H9 (cell line): Measurements from ENCODE around the gene DPP7. TPM values are rescaled to one million over a fixed set of nuclear protein-coding genes. Genes with fewer than 3 reads are reported as not detected.

Experiments
- DNase-seq: peaks from one replicate; pipeline ENCODE4 v3.0.0-alpha.2; 2017
- H2AFZ ChIP-seq: one replicate; pipeline ENCODE4 v1.6.1; 2013; ENCODE audit warnings: mild to moderate bottlenecking, low read length, control low read depth, moderate library complexity
- H2AK5ac ChIP-seq: 2 replicates; pipeline ENCODE4 v1.6.1; 2013; ENCODE audit warnings: low read length, control low read depth, mixed read lengths; ENCODE audit not compliant: insufficient read length
- H2BK120ac ChIP-seq: one replicate; pipeline ENCODE4 v1.6.1; 2013; ENCODE audit warnings: low read depth, mild to moderate bottlenecking, low read length, control low read depth, inconsistent platforms; ENCODE audit not compliant: poor library complexity, severe bottlenecking
- H2BK12ac ChIP-seq: 2 replicates; pipeline ENCODE4 v1.6.1; 2013; ENCODE audit warnings: low read length, control low read depth, mixed read lengths, low read depth; ENCODE audit not compliant: insufficient read length
- H2BK15ac ChIP-seq: 2 replicates; pipeline ENCODE4 v1.6.1; 2013; ENCODE audit warnings: low read depth, low read length, control low read depth
- H2BK20ac ChIP-seq: one replicate; pipeline ENCODE4 v1.6.1; 2013; ENCODE audit warnings: low read depth, mild to moderate bottlenecking, low read length, control low read depth, inconsistent platforms; ENCODE audit not compliant: poor library complexity, severe bottlenecking
- H2BK5ac ChIP-seq: 2 replicates; pipeline ENCODE4 v1.6.1; 2013; ENCODE audit warnings: low read length, control low read depth, mixed read lengths; ENCODE audit not compliant: insufficient read length
- H3K14ac ChIP-seq: 2 replicates; pipeline ENCODE4 v1.6.1; 2013; ENCODE audit warnings: low read length, control low read depth; ENCODE audit not compliant: insufficient read depth
- H3K18ac ChIP-seq: 2 replicates; pipeline ENCODE4 v1.6.1; 2013; ENCODE audit warnings: low read depth, mild to moderate bottlenecking, mixed read lengths, low read length, control low read depth; ENCODE audit not compliant: insufficient read length
- H3K23ac ChIP-seq: 2 replicates; pipeline ENCODE4 v1.6.1; 2013; ENCODE audit warnings: low read length, control low read depth, mixed read lengths, low read depth; ENCODE audit not compliant: insufficient read length
- H3K23me2 ChIP-seq: 2 replicates; pipeline ENCODE4 v1.6.1; 2013; ENCODE audit warnings: low read depth, mild to moderate bottlenecking, mixed read lengths, low read length, control low read depth; ENCODE audit not compliant: insufficient read length, poor library complexity, severe bottlenecking
- H3K27ac ChIP-seq: 2 replicates; pipeline ENCODE4 v1.5.1; 2013; ENCODE audit warnings: low read length, control low read depth, mixed read lengths, low read depth; ENCODE audit not compliant: insufficient read length
- H3K27me3 ChIP-seq: 2 replicates; pipeline ENCODE4 v1.6.1; 2013; ENCODE audit warnings: low read length, control low read depth, inconsistent platforms; ENCODE audit not compliant: insufficient read depth
- H3K4ac ChIP-seq: 2 replicates; pipeline ENCODE4 v1.6.1; 2013; ENCODE audit warnings: low read depth, mild to moderate bottlenecking, control low read depth, inconsistent platforms, low read length, moderate library complexity
- H3K4me1 ChIP-seq: 2 replicates; pipeline ENCODE4 v1.6.1; 2013; ENCODE audit warnings: low read length, control low read depth, inconsistent platforms; ENCODE audit not compliant: insufficient read depth
- H3K4me2 ChIP-seq: 2 replicates; pipeline ENCODE4 v1.6.1; 2013; ENCODE audit warnings: low read length, control low read depth, mixed read lengths; ENCODE audit not compliant: insufficient read length, insufficient read depth
- H3K56ac ChIP-seq: 2 replicates; pipeline ENCODE4 v1.6.1; 2013; ENCODE audit warnings: low read depth, mild to moderate bottlenecking, mixed read lengths, low read length, control low read depth; ENCODE audit not compliant: insufficient read length
- H3K79me1 ChIP-seq: 2 replicates; pipeline ENCODE4 v1.6.1; 2013; ENCODE audit warnings: low read depth, mild to moderate bottlenecking, moderate library complexity, low read length, control low read depth, inconsistent platforms; ENCODE audit not compliant: insufficient read depth, poor library complexity, severe bottlenecking
- H3K79me2 ChIP-seq: 2 replicates; pipeline ENCODE4 v1.6.1; 2013; ENCODE audit warnings: low read length, control low read depth, inconsistent platforms; ENCODE audit not compliant: insufficient read depth
- H3K9ac ChIP-seq: 2 replicates; pipeline ENCODE4 v1.6.1; 2013; ENCODE audit warnings: low read length, control low read depth, mixed read lengths; ENCODE audit not compliant: insufficient read length; ENCODE audit errors: extremely low read depth
- H3K9me3 ChIP-seq: one replicate; pipeline ENCODE4 v1.6.1; 2013; ENCODE audit warnings: low read depth, low read length, inconsistent platforms; ENCODE audit not compliant: control insufficient read depth
- H3T11ph ChIP-seq: one replicate; pipeline ENCODE4 v1.6.1; 2013; ENCODE audit warnings: mild to moderate bottlenecking, low read length, control low read depth, inconsistent platforms
- H4K20me1 ChIP-seq: one replicate; pipeline ENCODE4 v1.6.1; 2013; ENCODE audit not compliant: control insufficient read depth, insufficient read length, insufficient read depth
- H4K5ac ChIP-seq: 2 replicates; pipeline ENCODE4 v1.6.1; 2013; ENCODE audit warnings: low read depth, mild to moderate bottlenecking, mixed read lengths, low read length, control low read depth; ENCODE audit not compliant: insufficient read length
- H4K8ac ChIP-seq: replicated peaks from 2 replicates; pipeline ENCODE4 v1.6.1; 2013; ENCODE audit warnings: low read length, control low read depth, mixed read lengths, low read depth; ENCODE audit not compliant: insufficient read length
- H4K91ac ChIP-seq: 2 replicates; pipeline ENCODE4 v1.6.1; 2013; ENCODE audit warnings: low read depth, mild to moderate bottlenecking, moderate library complexity, mixed read lengths, low read length, control low read depth; ENCODE audit not compliant: insufficient read length
- H3K27ac Mint-ChIP-seq, 3 experiments: 2 replicates in 2 of 3; 3 replicates in 1 of 3; pipeline ENCODE4 v1.8.0; 2020 to 2021; ENCODE audit warnings: mixed read lengths in 3 of 3, mild to moderate bottlenecking in 1 of 3, moderate library complexity in 1 of 3
- H3K27me3 Mint-ChIP-seq: 2 replicates; pipeline ENCODE4 v1.8.0; 2021; ENCODE audit warnings: low read depth, mild to moderate bottlenecking, moderate library complexity, mixed read lengths
- H3K36me3 Mint-ChIP-seq, 3 experiments: 2 replicates in 2 of 3; 3 replicates in 1 of 3; pipeline ENCODE4 v1.8.0; 2020 to 2021; ENCODE audit warnings: low read depth in 3 of 3, mixed read lengths in 3 of 3; ENCODE audit not compliant: insufficient read depth in 1 of 3
- H3K4me1 Mint-ChIP-seq, 2 experiments: 2 replicates each; pipeline ENCODE4 v1.8.0; 2020; ENCODE audit warnings: mixed read lengths in 2 of 2
- H3K4me3 Mint-ChIP-seq, 2 experiments: 2 replicates in 1 of 2; 3 replicates in 1 of 2; pipeline ENCODE4 v1.8.0; 2020 to 2021; ENCODE audit warnings: mild to moderate bottlenecking in 2 of 2, mixed read lengths in 2 of 2, moderate library complexity in 1 of 2
- H3K9me3 Mint-ChIP-seq, 2 experiments: 2 replicates in 1 of 2; 3 replicates in 1 of 2; pipeline ENCODE4 v1.8.0; 2020; ENCODE audit warnings: mild to moderate bottlenecking in 2 of 2, mixed read lengths in 2 of 2, moderate library complexity in 1 of 2
- CTCF ChIP-seq: fragments of 200-600 bp; sonication (generic); conservative IDR thresholded peaks from 3 replicates; pipeline ENCODE4 v1.8.0; 2021; ENCODE audit warnings: antibody characterized with exemption, mild to moderate bottlenecking
- WGBS: extraction: QIAGEN DNeasy Blood & Tissue Kit; methylation state at CpG from one replicate; pipeline ENCODE4 v1.1.7; 2013; ENCODE audit warnings: missing lambda C conversion rate, low lambda C conversion rate, mixed read lengths; ENCODE audit not compliant: insufficient read length; ENCODE audit errors: extremely low coverage; 5-methylcytosine and 5-hydroxymethylcytosine counted together
- total RNA-seq: library from RNA; stranded (reverse); gene quantifications from 2 replicates; pipeline ENCODE4 v1.2.1, GENCODE V29; 2021

The DPP7 gene
- total RNA-seq, 1 experiment from 2014 or later, result 29.4 TPM

- H3K14ac ChIP-seq, result no peak overlapping the region
- no peak overlapping the region for H3K18ac ChIP-seq
- H4K8ac ChIP-seq, result no peak overlapping the region
- H3K23ac ChIP-seq, result no peak overlapping the region
- H2BK20ac ChIP-seq, result no peak overlapping the region
- Mint-ChIP-seq H3K4me1 (peaks cover 0 to 11% of the 10 kb centered on the region in 2 experiments; a peak in 2 of 4 replicates), H3K4me3 (peak overlapping the region in 1 of 2 experiments; percentile 16; a peak in 1 of 5 replicates), H3K9me3 (no peaks in the 10 kb centered on the region; a peak in 2 of 5 replicates), H3K36me3 (no peaks in the 10 kb centered on the region), H3K27ac (peak overlapping the region in 1 of 3 experiments; percentile 12; a peak in 2 of 7 replicates), H3K27me3 (peaks cover 50% of the 10 kb centered on the region)
- no peaks in the 10 kb centered on the region; the same call in 1 of the 2 replicates for H3K4me1 ChIP-seq
- no peaks in the 10 kb centered on the region for H3K79me1 ChIP-seq
- H3K79me2 ChIP-seq, result no peaks in the 10 kb centered on the region
- WGBS, result no CpG with 5 or more reads among the region's 26 CpGs
- DNase-seq, result no peak
- H3K4ac ChIP-seq, result no peak overlapping the region
- no peak for TF ChIP-seq CTCF
- H4K91ac ChIP-seq, result no peak overlapping the region
- no peak overlapping the region for H3T11ph ChIP-seq
- no peaks in the 10 kb centered on the region for H3K9me3 ChIP-seq
- no peak overlapping the region for H2BK12ac ChIP-seq
- H3K9ac ChIP-seq, result no peak overlapping the region
- H2AK5ac ChIP-seq, result no peak overlapping the region
- H3K56ac ChIP-seq, result no peak overlapping the region
- no peak overlapping the region for H2BK15ac ChIP-seq
- H3K27me3 ChIP-seq, result no peaks in the 10 kb centered on the region; the same call in 1 of the 2 replicates
- H3K27ac ChIP-seq, result no peak overlapping the region
- H2BK5ac ChIP-seq, result no peak overlapping the region
- no peak overlapping the region for H4K5ac ChIP-seq
- H4K20me1 ChIP-seq, result no peaks in the 10 kb centered on the region
- no peak overlapping the region for H3K4me2 ChIP-seq
- no peak overlapping the region for H2AFZ ChIP-seq
- no peak overlapping the region for H2BK120ac ChIP-seq
- no peaks in the 10 kb centered on the region for H3K23me2 ChIP-seq
Observed at GRCh38 chr9:137147091-137147792, 32.7 kb upstream of the DPP7 start.
